Activated CD8-positive, alpha-beta memory T cell treated with anti-CD3 and anti-CD28 coated beads for 24 hours (primary cell): ENCODE measurements around the gene ZSCAN31.
"Not testable (repeated sequence)": the region's sequence is repeated elsewhere in the genome, so short reads cannot be mapped to it uniquely, and the experiment has no call there.

Experiments used
- DNase-seq: peaks from one replicate; pipeline ENCODE4 v3.0.0-alpha.2; 2020

ZSCAN31 gene

GRCh38 chr6:28312939-28313338 is 23.0 kb downstream of the ZSCAN31 start:
- DNase-seq = no peak

- no peak for DNase-seq
These were observed 24.7 kb downstream of the ZSCAN31 start for GRCh38 chr6:28311139-28311823.

- not testable (repeated sequence) for DNase-seq
These were observed 29.6 kb downstream of the ZSCAN31 start for GRCh38 chr6:28306363-28306762.

GRCh38 chr6:28303570-28303969 is 32.4 kb downstream of the ZSCAN31 start:
- no peak for DNase-seq

- no peak for DNase-seq
These were observed 39.4 kb downstream of the ZSCAN31 start for GRCh38 chr6:28296520-28297060.

- DNase-seq = no peak
These were observed 40.6 kb downstream of the ZSCAN31 start for GRCh38 chr6:28295326-28295725.

GRCh38 chr6:28291573-28291972 is 44.4 kb downstream of the ZSCAN31 start:
- no peak for DNase-seq

GRCh38 chr6:28282926-28283325 is 53.0 kb downstream of the ZSCAN31 start:
- no peak for DNase-seq

- DNase-seq = peak; percentile 83
These were observed 54.5 kb downstream of the ZSCAN31 start, which contains the start of gene PGBD1 for GRCh38 chr6:28281288-28282064. Gene PGBD1 (plus strand): TSS chr6:28281572. CDS start chr6:28283814, 2,242 bp downstream.

GRCh38 chr6:28280595-28281287 is 55.2 kb downstream of the ZSCAN31 start:
- DNase-seq = no peak

GRCh38 chr6:28277746-28278145 is 58.2 kb downstream of the ZSCAN31 start:
- DNase-seq = no peak

- DNase-seq = no peak
These were observed 61.1 kb downstream of the ZSCAN31 start for GRCh38 chr6:28274888-28275287.
